CD8-positive, alpha-beta memory T cell (primary cell): ENCODE data around the gene ZNF385C. TPM values are rescaled to one million over a fixed set of nuclear protein-coding genes. Genes with fewer than 3 reads are reported as not detected.
"Not testable (repeated sequence)": the region's sequence is repeated elsewhere in the genome, so short reads cannot be mapped to it uniquely, and the experiment has no call there.

ENCODE experiments used
- CTCF ChIA-PET: fragments of 350-600 bp; sonication (Branson Sonifier 250); formaldehyde crosslinking; loops from one replicate; lab custom pipeline; 2021; ENCODE audit warnings: antibody characterized with exemption; lab: Charles Lee
- POLR2A ChIA-PET: fragments of 350-600 bp; sonication (Branson Sonifier 250); formaldehyde crosslinking; loops from one replicate; lab custom pipeline; 2021; ENCODE audit warnings: antibody characterized with exemption; lab: Charles Lee
- DNase-seq, 5 donors: peaks; one replicate each; pipeline versions ENCODE4 v3.0.0 to v3.0.0-alpha.2; 2020 to 2022; ENCODE audit warnings: mixed read lengths in 1 of 5
- H3K27ac ChIP-seq: one replicate; pipeline ENCODE4 v1.7.0; 2013; ENCODE audit warnings: low read depth, mild to moderate bottlenecking, low read length, moderate library complexity
- H3K27me3 ChIP-seq: 2 replicates; pipeline ENCODE4 v1.7.0; 2013; ENCODE audit warnings: low read length, mild to moderate bottlenecking; ENCODE audit not compliant: insufficient read depth, poor library complexity, severe bottlenecking
- H3K36me3 ChIP-seq: 2 replicates; pipeline ENCODE4 v1.7.0; 2013; ENCODE audit warnings: mild to moderate bottlenecking, low read length, moderate library complexity; ENCODE audit not compliant: insufficient read depth
- H3K4me1 ChIP-seq: 2 replicates; pipeline ENCODE4 v1.7.0; 2013; ENCODE audit warnings: mild to moderate bottlenecking, low read length, moderate library complexity; ENCODE audit not compliant: insufficient read depth
- H3K4me3 ChIP-seq: 2 replicates; pipeline ENCODE4 v1.7.0; 2013; ENCODE audit warnings: mild to moderate bottlenecking, low read length
- H3K9me3 ChIP-seq: 2 replicates; pipeline ENCODE4 v1.7.0; 2013; ENCODE audit warnings: mild to moderate bottlenecking, low read length
- H3K27ac Mint-ChIP-seq, 8 donors: one replicate each; pipeline ENCODE4 v1.8.0; 2020 to 2021; ENCODE audit warnings: mixed read lengths in 8 of 8, mild to moderate bottlenecking in 6 of 8, inconsistent platforms in 3 of 8, moderate library complexity in 3 of 8
- H3K27me3 Mint-ChIP-seq, 2 donors: one replicate each; pipeline ENCODE4 v1.8.0; 2020 to 2021; ENCODE audit warnings: mixed read lengths in 2 of 2, mild to moderate bottlenecking in 1 of 2, moderate library complexity in 1 of 2
- H3K36me3 Mint-ChIP-seq, 3 donors: one replicate each; pipeline ENCODE4 v1.8.0; 2020 to 2021; ENCODE audit warnings: mixed read lengths in 3 of 3, inconsistent platforms in 1 of 3, mild to moderate bottlenecking in 1 of 3
- H3K4me1 Mint-ChIP-seq, 3 donors: one replicate each; pipeline ENCODE4 v1.8.0; 2020 to 2021; ENCODE audit warnings: mixed read lengths in 3 of 3, inconsistent platforms in 1 of 3, mild to moderate bottlenecking in 1 of 3
- H3K4me3 Mint-ChIP-seq, 7 donors: one replicate each; pipeline ENCODE4 v1.8.0; 2020 to 2021; ENCODE audit warnings: mixed read lengths in 7 of 7, mild to moderate bottlenecking in 6 of 7, moderate library complexity in 4 of 7, inconsistent platforms in 2 of 7
- H3K9me3 Mint-ChIP-seq, 5 donors: one replicate each; pipeline ENCODE4 v1.8.0; 2020 to 2022; ENCODE audit warnings: mixed read lengths in 5 of 5, mild to moderate bottlenecking in 3 of 5, moderate library complexity in 2 of 5, inconsistent platforms in 1 of 5
- polyA plus RNA-seq: library from polyadenylated mRNA; unstranded; fragments of 300-500 nt; fragmentation: Illumina TruSeq; gene quantifications from one replicate; pipeline ENCODE4 v1.2.3, GENCODE V29; 2021
- total RNA-seq, 2 experiments: library from RNA; stranded (reverse); gene quantifications; one replicate each; pipeline ENCODE4 v1.2.3, GENCODE V29; 2021

Gene ZNF385C
- total RNA-seq (not detected), polyA plus RNA-seq (not detected)

GRCh38 chr17:42097691-42098631, at the start of gene ZNF385C:
TSS of gene ZNF385C (minus strand) at chr17:42098473. CDS start at chr17:42063056, 35,417 bp downstream.
- H3K27me3 Mint-ChIP-seq, result peaks cover 16 to 32% of the 10 kb centered on the region in 2 donors
- ChIA-PET CTCF (interaction anchor here (0.8 to 1.4 kb wide), 2 partner anchors 18 to 73 kb away, joined by 3 read pairs; no protein-coding TSS in a partner anchor), POLR2A (interaction anchor here (0.5 kb wide), 1 partner anchor 135 kb away, joined by 3 read pairs; no protein-coding TSS in a partner anchor)
- H3K27ac ChIP-seq, result no peak within 1 kb of the TSS
- peaks cover 6% of the 10 kb centered on the region for H3K4me1 ChIP-seq
- H3K4me3 ChIP-seq, result no peak within 1 kb of the TSS
- H3K4me1 Mint-ChIP-seq, result peaks cover 5 to 8% (median 6%) of the 10 kb centered on the region in 3 donors
- H3K36me3 ChIP-seq, result no peaks in the 10 kb centered on the region
- H3K27ac Mint-ChIP-seq, result peak within 1 kb of the TSS in 1 of 8 donors; percentile 29
- peak in 4 of 5 donors; percentile 37 to 67 (median 41) for DNase-seq
- no peaks in the 10 kb centered on the region for H3K9me3 Mint-ChIP-seq
- peaks cover 0 to 3% (median 0%) of the 10 kb centered on the region in 3 donors for H3K36me3 Mint-ChIP-seq
- H3K4me3 Mint-ChIP-seq, result peak within 1 kb of the TSS in 5 of 7 donors; percentile 25 to 78 (median 54)
- H3K27me3 ChIP-seq, result peaks cover 19% of the 10 kb centered on the region
- H3K9me3 ChIP-seq, result no peaks in the 10 kb centered on the region

- no peak overlapping the region for H3K27ac ChIP-seq
- H3K4me1 ChIP-seq, result peaks cover 10% of the 10 kb centered on the region
- H3K27ac Mint-ChIP-seq, result peak overlapping the region in 3 of 8 donors; percentile 8 to 85 (median 27)
- H3K27me3 ChIP-seq, result no peaks in the 10 kb centered on the region
- peak overlapping the region in 1 of 7 donors; percentile 81 for H3K4me3 Mint-ChIP-seq
- CTCF ChIA-PET, result no interaction called here
- no peaks in the 10 kb centered on the region for H3K36me3 ChIP-seq
- no peaks in the 10 kb centered on the region for H3K9me3 ChIP-seq
- peaks cover 0 to 65% (median 11%) of the 10 kb centered on the region in 3 donors for H3K36me3 Mint-ChIP-seq
- POLR2A ChIA-PET, result no interaction called here
- no peaks in the 10 kb centered on the region for H3K27me3 Mint-ChIP-seq
- H3K4me1 Mint-ChIP-seq, result peaks cover 32 to 61% (median 53%) of the 10 kb centered on the region in 3 donors
- H3K4me3 ChIP-seq, result no peak overlapping the region
- H3K9me3 Mint-ChIP-seq, result no peaks in the 10 kb centered on the region
- DNase-seq, result no peak
Measured at GRCh38 chr17:42146911-42147607, 48.8 kb upstream of the ZNF385C start.

- H3K27ac ChIP-seq, CTCF ChIA-PET, POLR2A ChIA-PET: not testable (repeated sequence)
Measured at GRCh38 chr17:42143138-42143537, 44.9 kb upstream of the ZNF385C start.

GRCh38 chr17:42142371-42142896, 44.2 kb upstream of the ZNF385C start:
- ChIA-PET CTCF (no interaction called here), POLR2A (no interaction called here)
- peaks cover 0 to 67% (median 11%) of the 10 kb centered on the region in 3 donors for H3K36me3 Mint-ChIP-seq
- H3K27ac ChIP-seq, result no peak overlapping the region
- no peaks in the 10 kb centered on the region for H3K27me3 Mint-ChIP-seq
- H3K9me3 Mint-ChIP-seq, result no peaks in the 10 kb centered on the region
- H3K36me3 ChIP-seq, result peaks cover 11% of the 10 kb centered on the region
- H3K4me1 ChIP-seq, result peaks cover 5% of the 10 kb centered on the region
- H3K9me3 ChIP-seq, result no peaks in the 10 kb centered on the region
- peak overlapping the region in 1 of 8 donors; percentile 39 for H3K27ac Mint-ChIP-seq
- no peaks in the 10 kb centered on the region for H3K27me3 ChIP-seq
- DNase-seq, result no peak
- H3K4me1 Mint-ChIP-seq, result peaks cover 42 to 72% (median 52%) of the 10 kb centered on the region in 3 donors
- no peak overlapping the region for H3K4me3 Mint-ChIP-seq
- no peak overlapping the region for H3K4me3 ChIP-seq

More at GRCh38 chr17:42143138-42143537, 44.9 kb upstream of the ZNF385C start:
- H3K27me3 Mint-ChIP-seq, H3K9me3 Mint-ChIP-seq, H3K4me3 ChIP-seq, H3K4me1 ChIP-seq, H3K27me3 ChIP-seq, H3K4me3 Mint-ChIP-seq, DNase-seq, H3K9me3 ChIP-seq: not testable (repeated sequence)
- H3K27ac Mint-ChIP-seq, result peak overlapping the region in 1 of 8 donors; percentile 89
- peaks cover 11% of the 10 kb centered on the region for H3K36me3 ChIP-seq
- peaks cover 41 to 70% (median 49%) of the 10 kb centered on the region in 3 donors for H3K4me1 Mint-ChIP-seq
- H3K36me3 Mint-ChIP-seq, result peaks cover 0 to 67% (median 11%) of the 10 kb centered on the region in 3 donors

GRCh38 chr17:42141382-42141781, 43.1 kb upstream of the ZNF385C start:
- no peaks in the 10 kb centered on the region for H3K27me3 Mint-ChIP-seq
- POLR2A ChIA-PET, result no interaction called here
- Histone ChIP-seq H3K4me1 (peaks cover 9% of the 10 kb centered on the region), H3K9me3 (no peaks in the 10 kb centered on the region), H3K27me3 (no peaks in the 10 kb centered on the region), H3K27ac (no peak overlapping the region), H3K36me3 (peaks cover 11% of the 10 kb centered on the region), H3K4me3 (no peak overlapping the region)
- H3K9me3 Mint-ChIP-seq, result no peaks in the 10 kb centered on the region
- peaks cover 0 to 66% (median 8%) of the 10 kb centered on the region in 3 donors for H3K36me3 Mint-ChIP-seq
- no peak overlapping the region for H3K4me3 Mint-ChIP-seq
- no peak overlapping the region for H3K27ac Mint-ChIP-seq
- CTCF ChIA-PET, result no interaction called here
- no peak for DNase-seq
- peaks cover 39 to 67% (median 50%) of the 10 kb centered on the region in 3 donors for H3K4me1 Mint-ChIP-seq

GRCh38 chr17:42140690-42141089, 42.4 kb upstream of the ZNF385C start:
- peaks cover 11% of the 10 kb centered on the region for H3K36me3 ChIP-seq
- H3K4me3 ChIP-seq, H3K9me3 ChIP-seq, POLR2A ChIA-PET, H3K27ac ChIP-seq, H3K27me3 ChIP-seq, H3K27me3 Mint-ChIP-seq, CTCF ChIA-PET, DNase-seq, H3K9me3 Mint-ChIP-seq: not testable (repeated sequence)
- Mint-ChIP-seq H3K4me3 (peak overlapping the region in 1 of 7 donors; percentile 44), H3K36me3 (peaks cover 0 to 68% (median 8%) of the 10 kb centered on the region in 3 donors), H3K27ac (peak overlapping the region in 3 of 8 donors; percentile 35 to 87 (median 58)), H3K4me1 (peaks cover 43 to 70% (median 57%) of the 10 kb centered on the region in 3 donors)
- H3K4me1 ChIP-seq, result peaks cover 16% of the 10 kb centered on the region

- no peak for DNase-seq
- H3K4me1 Mint-ChIP-seq, result peaks cover 42 to 79% (median 67%) of the 10 kb centered on the region in 3 donors
- H3K27ac ChIP-seq, result no peak overlapping the region
- H3K36me3 ChIP-seq, result peaks cover 11% of the 10 kb centered on the region
- POLR2A ChIA-PET, result interaction anchor here (0.5 kb wide), 1 partner anchor 108 kb away, joined by 3 read pairs; no protein-coding TSS in a partner anchor
- no peaks in the 10 kb centered on the region for H3K27me3 ChIP-seq
- peaks cover 0 to 72% (median 7%) of the 10 kb centered on the region in 3 donors for H3K36me3 Mint-ChIP-seq
- H3K4me3 Mint-ChIP-seq, result no peak overlapping the region
- H3K4me3 ChIP-seq, result no peak overlapping the region
- H3K9me3 ChIP-seq, result no peaks in the 10 kb centered on the region
- no peaks in the 10 kb centered on the region for H3K27me3 Mint-ChIP-seq
- H3K9me3 Mint-ChIP-seq, result no peaks in the 10 kb centered on the region
- CTCF ChIA-PET, result interaction anchor here (0.9 to 1.2 kb wide), 3 partner anchors 21 to 176 kb away, joined by 3 to 4 read pairs (median 3); no protein-coding TSS in a partner anchor
- peaks cover 31% of the 10 kb centered on the region for H3K4me1 ChIP-seq
- peak overlapping the region in 2 of 8 donors; percentile 23 to 36 for H3K27ac Mint-ChIP-seq
Measured at GRCh38 chr17:42138749-42139492, 40.6 kb upstream of the ZNF385C start.
